PC-3 (cell line): Measurements from ENCODE around the gene CHAC1. TPM values are rescaled to one million over a fixed set of nuclear protein-coding genes. Genes with fewer than 3 reads are reported as not detected.

Experiments
- ATAC-seq: fragments of 200-7000 bp; cut with Tn5 transposase; 2 replicates; pipeline ENCODE4 v1.9.1; 2020; ENCODE audit warnings: mild to moderate bottlenecking, moderate library complexity
- BruUV-seq: library from RNA; stranded (reverse); fragments of 400-500 nt; replicated peaks from 2 replicates; lab custom pipeline; 2021; lab: Mats Ljungman, UMichigan
- CTCF ChIA-PET: fragments of 300-600 bp; sonication (Branson Sonifier 250); formaldehyde crosslinking; loops from one replicate; lab custom pipeline; 2022; ENCODE audit warnings: antibody characterized with exemption; lab: Charles Lee
- POLR2A ChIA-PET: fragments of 300-600 bp; sonication (Branson Sonifier 250); formaldehyde crosslinking; loops from one replicate; lab custom pipeline; 2022; ENCODE audit warnings: antibody characterized with exemption; ENCODE audit not compliant: unreplicated experiment; lab: Charles Lee
- DNase-seq: peaks from one replicate; pipeline ENCODE4 v3.0.0-alpha.2; 2015
- H2AFZ ChIP-seq: fragments of 300-600 bp; sonication (generic); 2 replicates; pipeline ENCODE4 v1.6.0; 2016; ENCODE audit warnings: antibody characterized with exemption, low read length
- H3F3A ChIP-seq: fragments of 300-600 bp; sonication (generic); one replicate; pipeline ENCODE4 v1.6.0; 2017; ENCODE audit warnings: antibody characterized with exemption, low read length, control low read depth, mild to moderate bottlenecking; ENCODE audit not compliant: unreplicated experiment
- H3K27ac ChIP-seq: fragments of 300-600 bp; sonication (generic); 2 replicates; pipeline ENCODE4 v1.5.1; 2016; ENCODE audit warnings: mild to moderate bottlenecking, low read length
- H3K27me3 ChIP-seq: fragments of 300-600 bp; sonication (generic); 2 replicates; pipeline ENCODE4 v1.6.1; 2016; ENCODE audit warnings: low read length, mixed read lengths
- H3K36me3 ChIP-seq: fragments of 300-600 bp; sonication (generic); 2 replicates; pipeline ENCODE4 v1.6.1; 2016; ENCODE audit warnings: low read depth, mixed run types, low read length, mixed read lengths
- H3K4me1 ChIP-seq: fragments of 300-600 bp; sonication (generic); 2 replicates; pipeline ENCODE4 v1.5.1; 2016; ENCODE audit warnings: low read length; ENCODE audit not compliant: insufficient read depth
- H3K4me2 ChIP-seq: fragments of 300-600 bp; sonication (generic); 2 replicates; pipeline ENCODE4 v1.6.0; 2016; ENCODE audit warnings: low read length
- H3K4me3 ChIP-seq: fragments of 300-600 bp; sonication (generic); 2 replicates; pipeline ENCODE4 v1.5.1; 2016; ENCODE audit warnings: mild to moderate bottlenecking, low read length, mixed read lengths
- H3K79me2 ChIP-seq: fragments of 300-600 bp; sonication (generic); 2 replicates; pipeline ENCODE4 v1.6.1; 2017; ENCODE audit warnings: low read length, mixed read lengths
- H3K9ac ChIP-seq: fragments of 300-600 bp; sonication (generic); 2 replicates; pipeline ENCODE4 v1.6.0; 2016; ENCODE audit warnings: mild to moderate bottlenecking, low read length
- H3K9me2 ChIP-seq: fragments of 300-600 bp; sonication (generic); replicated peaks from 2 replicates; pipeline ENCODE4 v1.6.1; 2016; ENCODE audit warnings: mixed run types, low read length, mixed read lengths
- H3K9me3 ChIP-seq: fragments of 300-600 bp; sonication (generic); 2 replicates; pipeline ENCODE4 v1.6.1; 2016; ENCODE audit warnings: low read length, mixed read lengths
- H4K20me1 ChIP-seq: fragments of 300-600 bp; sonication (generic); 2 replicates; pipeline ENCODE4 v1.6.1; 2016; ENCODE audit warnings: low read length, mixed read lengths
- CTCF ChIP-seq: fragments of 300-600 bp; sonication (generic); conservative IDR thresholded peaks from 2 replicates; pipeline ENCODE4 v1.5.1; 2017; ENCODE audit warnings: antibody characterized with exemption, low read depth, mild to moderate bottlenecking, low read length
- EZH2 ChIP-seq: fragments of 300-600 bp; sonication (generic); IDR thresholded peaks from one replicate; pipeline ENCODE4 v1.6.1; 2017; ENCODE audit warnings: antibody characterized with exemption, mild to moderate bottlenecking, low read length; ENCODE audit not compliant: unreplicated experiment
- EZH2phosphoT487 ChIP-seq: fragments of 300-600 bp; sonication (generic); IDR thresholded peaks from 2 replicates; pipeline ENCODE4 v1.6.1; 2018; ENCODE audit warnings: mild to moderate bottlenecking, antibody characterized with exemption, low read length, borderline replicate concordance
- intact Hi-C: fragments of 100-400 bp; cut with micrococcal nuclease; formaldehyde crosslinking; loops from 2 replicates; pipeline ENCODE4 v1.9.0; 2023
- total RNA-seq: library from RNA; depleted of rRNA; stranded (reverse); fragments of >200 nt; gene quantifications from 2 replicates; pipeline ENCODE4 v1.2.3, GENCODE V29; 2014

Gene CHAC1
- total RNA-seq, 1 experiment from 2014 or later: 13.3 TPM

- ATAC-seq (no peak), DNase-seq (no peak)
- BruUV-seq: no TSS peak
- no peak overlapping the region for H3K9ac ChIP-seq
- TF ChIP-seq EZH2phosphoT487: no peak
- no peak for TF ChIP-seq EZH2
- no peak for TF ChIP-seq CTCF
- H3K9me2 ChIP-seq: no peaks in the 10 kb centered on the region
- H3K27me3 ChIP-seq: no peaks in the 10 kb centered on the region
- H3K36me3 ChIP-seq: peaks cover 51% of the 10 kb centered on the region; the same call in 1 of the 2 replicates
- no peaks in the 10 kb centered on the region for H3K79me2 ChIP-seq
- no peak overlapping the region for H3K4me2 ChIP-seq
- H3K27ac ChIP-seq: no peak overlapping the region
- H4K20me1 ChIP-seq: no peaks in the 10 kb centered on the region
- intact Hi-C loops: no loop called here
- no peaks in the 10 kb centered on the region for H3K9me3 ChIP-seq
- peaks cover 9% of the 10 kb centered on the region for H3F3A ChIP-seq
- H3K4me1 ChIP-seq: peaks cover 19% of the 10 kb centered on the region
- H2AFZ ChIP-seq: no peak overlapping the region
- ChIA-PET POLR2A (no interaction called here), CTCF (no interaction called here)
- no peak overlapping the region for H3K4me3 ChIP-seq
Observed at GRCh38 chr15:40976819-40977218, 23.5 kb downstream of the CHAC1 start.

GRCh38 chr15:40978141-40978540 lies 24.9 kb downstream of the CHAC1 start:
- ChIA-PET POLR2A (no interaction called here), CTCF (no interaction called here)
- Histone ChIP-seq H3K36me3 (peaks cover 64% of the 10 kb centered on the region), H3K9ac (no peak overlapping the region), H3K9me2 (no peaks in the 10 kb centered on the region), H4K20me1 (no peaks in the 10 kb centered on the region), H3K27ac (no peak overlapping the region), H3K27me3 (no peaks in the 10 kb centered on the region), H3K79me2 (no peaks in the 10 kb centered on the region), H3K9me3 (no peaks in the 10 kb centered on the region), H3K4me3 (no peak overlapping the region), H2AFZ (no peak overlapping the region), H3K4me1 (peaks cover 6% of the 10 kb centered on the region; the same call in 1 of the 2 replicates), H3K4me2 (no peak overlapping the region), H3F3A (no peaks in the 10 kb centered on the region)
- DNase-seq (no peak), ATAC-seq (no peak)
- BruUV-seq: no TSS peak
- TF ChIP-seq CTCF: no peak
- no peak for TF ChIP-seq EZH2
- TF ChIP-seq EZH2phosphoT487: no peak
- intact Hi-C loops: no loop called here

- peaks cover 2% of the 10 kb centered on the region; the same call in 1 of the 2 replicates for H3K4me1 ChIP-seq
- no peak overlapping the region for H3K9ac ChIP-seq
- intact Hi-C loops: no loop called here
- no peaks in the 10 kb centered on the region for H3K9me2 ChIP-seq
- H3K9me3 ChIP-seq: no peaks in the 10 kb centered on the region
- no peaks in the 10 kb centered on the region for H3F3A ChIP-seq
- ChIA-PET POLR2A (no interaction called here), CTCF (no interaction called here)
- ATAC-seq (no peak), DNase-seq (no peak)
- H3K4me3 ChIP-seq: no peak overlapping the region
- H3K79me2 ChIP-seq: no peaks in the 10 kb centered on the region
- no peak overlapping the region for H2AFZ ChIP-seq
- H3K36me3 ChIP-seq: peaks cover 68% of the 10 kb centered on the region
- H3K27ac ChIP-seq: no peak overlapping the region
- H3K4me2 ChIP-seq: no peak overlapping the region
- no peaks in the 10 kb centered on the region for H4K20me1 ChIP-seq
- BruUV-seq: no TSS peak
- TF ChIP-seq EZH2: no peak
- no peaks in the 10 kb centered on the region for H3K27me3 ChIP-seq
Observed at GRCh38 chr15:40978562-40978961, 25.3 kb downstream of the CHAC1 start.
